ENCODE measurements around the gene OR2V1.
"Not testable (repeated sequence)": the region's sequence is repeated elsewhere in the genome, so short reads cannot be mapped to it uniquely, and the experiment has no call there.

Gene OR2V1

GRCh38 chr5:181114284-181114843 is 16.6 kb downstream of the OR2V1 start:
- TF ChIP-seq, protein P1, sequence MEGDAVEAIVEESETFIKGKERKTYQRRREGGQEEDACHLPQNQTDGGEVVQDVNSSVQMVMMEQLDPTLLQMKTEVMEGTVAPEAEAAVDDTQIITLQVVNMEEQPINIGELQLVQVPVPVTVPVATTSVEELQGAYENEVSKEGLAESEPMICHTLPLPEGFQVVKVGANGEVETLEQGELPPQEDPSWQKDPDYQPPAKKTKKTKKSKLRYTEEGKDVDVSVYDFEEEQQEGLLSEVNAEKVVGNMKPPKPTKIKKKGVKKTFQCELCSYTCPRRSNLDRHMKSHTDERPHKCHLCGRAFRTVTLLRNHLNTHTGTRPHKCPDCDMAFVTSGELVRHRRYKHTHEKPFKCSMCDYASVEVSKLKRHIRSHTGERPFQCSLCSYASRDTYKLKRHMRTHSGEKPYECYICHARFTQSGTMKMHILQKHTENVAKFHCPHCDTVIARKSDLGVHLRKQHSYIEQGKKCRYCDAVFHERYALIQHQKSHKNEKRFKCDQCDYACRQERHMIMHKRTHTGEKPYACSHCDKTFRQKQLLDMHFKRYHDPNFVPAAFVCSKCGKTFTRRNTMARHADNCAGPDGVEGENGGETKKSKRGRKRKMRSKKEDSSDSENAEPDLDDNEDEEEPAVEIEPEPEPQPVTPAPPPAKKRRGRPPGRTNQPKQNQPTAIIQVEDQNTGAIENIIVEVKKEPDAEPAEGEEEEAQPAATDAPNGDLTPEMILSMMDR (IDR thresholded peaks at IDR 0.05; ENCODE audit: extremely low read depth, missing control alignments): no peak
- DNase-seq (ENCODE audit: low spot score): no peak

GRCh38 chr5:181113572-181113971 is 17.4 kb downstream of the OR2V1 start:
- not testable (repeated sequence) for DNase-seq (ENCODE audit: low spot score)

DNA sequence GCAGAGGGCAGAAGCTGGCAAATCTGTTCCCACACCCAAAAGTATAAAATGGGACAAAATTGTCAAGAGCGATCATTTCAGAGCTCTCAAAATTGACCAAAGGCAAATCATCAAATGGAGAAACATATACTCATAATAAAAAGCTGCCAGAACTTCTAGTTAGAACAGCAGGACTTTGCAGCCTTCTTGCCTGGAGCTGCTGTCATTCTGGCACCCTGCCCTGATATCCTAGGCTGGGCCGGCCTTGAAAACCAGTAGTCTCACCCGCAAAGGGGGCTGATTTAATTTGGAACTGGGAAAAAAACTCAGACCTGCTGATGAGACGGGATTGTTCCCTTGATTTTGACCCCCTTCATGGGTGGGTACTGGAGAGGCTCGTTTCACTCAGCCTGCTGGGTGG is 18.5 kb downstream of the OR2V1 start:
- DNase-seq (ENCODE audit: low spot score): no peak
- TF ChIP-seq, protein P1 (IDR thresholded peaks at IDR 0.05; ENCODE audit: extremely low read depth, missing control alignments): no peak

- TF ChIP-seq, protein P1 (IDR thresholded peaks at IDR 0.05; ENCODE audit: extremely low read depth, missing control alignments): no peak
- no peak for DNase-seq (ENCODE audit: low spot score)
Observed at GRCh38 chr5:181111010-181111409, 20.0 kb downstream of the OR2V1 start.

GRCh38 chr5:181109489-181110013 is 21.4 kb downstream of the OR2V1 start:
- DNase-seq (ENCODE audit: low spot score): no peak
- TF ChIP-seq, protein P1 (IDR thresholded peaks at IDR 0.05; ENCODE audit: extremely low read depth, missing control alignments): no peak

GRCh38 chr5:181108578-181109165 is 22.3 kb downstream of the OR2V1 start:
- TF ChIP-seq, protein P1 (IDR thresholded peaks at IDR 0.05; ENCODE audit: extremely low read depth, missing control alignments): no peak
- DNase-seq (ENCODE audit: low spot score): no peak

DNA sequence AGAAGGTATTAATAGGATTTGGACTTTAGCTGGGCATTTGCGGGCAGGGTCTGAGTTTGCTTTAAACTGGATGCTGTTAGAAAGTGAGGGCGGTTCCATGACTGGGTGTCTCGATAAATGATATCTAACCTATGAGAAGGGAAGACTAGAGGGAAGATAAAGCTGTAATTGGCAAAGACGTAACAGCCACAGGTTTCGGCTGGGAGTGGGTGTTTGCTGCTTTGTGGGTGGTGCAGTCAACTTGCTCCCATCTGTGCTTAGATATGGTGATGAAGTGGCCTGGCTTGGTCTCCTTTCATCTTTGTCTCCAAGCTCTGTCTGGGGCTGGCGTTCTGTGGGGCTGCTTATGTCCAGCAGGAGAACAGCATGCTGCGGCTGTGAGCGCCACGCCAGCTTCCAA is 23.3 kb downstream of the OR2V1 start:
- no peak for DNase-seq (ENCODE audit: low spot score)
- TF ChIP-seq, protein P1 (IDR thresholded peaks at IDR 0.05; ENCODE audit: extremely low read depth, missing control alignments): no peak

Data from GM20000 (cell line).